GM23338 (cell line): ENCODE results near the gene CACNA1B. TPM values are rescaled to one million over a fixed set of nuclear protein-coding genes. Genes with fewer than 3 reads are reported as not detected.

Source experiments
- ATAC-seq: fragments of 200-7000 bp; cut with Tn5 transposase; 3 replicates; pipeline ENCODE4 v1.9.1; 2020
- DNase-seq: peaks from one replicate; pipeline ENCODE4 v3.0.0-alpha.2; 2015; ENCODE audit warnings: low spot score
- H2AFZ ChIP-seq: fragments of 200-600 bp; sonication (generic); 2 replicates; pipeline ENCODE4 v1.8.0; 2016; ENCODE audit warnings: antibody characterized with exemption, mild to moderate bottlenecking, moderate library complexity
- H3F3A ChIP-seq: fragments of 200-600 bp; sonication (generic); replicated peaks from 2 replicates; pipeline ENCODE4 v1.8.0; 2017; ENCODE audit warnings: antibody characterized with exemption, mixed run types, low read depth
- H3K27ac ChIP-seq: fragments of 200-600 bp; sonication (generic); 2 replicates; pipeline ENCODE4 v1.6.1; 2016; ENCODE audit warnings: low read depth
- H3K27me3 ChIP-seq: fragments of 200-600 bp; sonication (generic); 2 replicates; pipeline ENCODE4 v1.8.0; 2016; ENCODE audit warnings: mild to moderate bottlenecking, mixed run types, moderate library complexity; ENCODE audit not compliant: insufficient read depth
- H3K36me3 ChIP-seq: fragments of 200-600 bp; sonication (generic); 2 replicates; pipeline ENCODE4 v1.8.0; 2016; ENCODE audit warnings: mild to moderate bottlenecking; ENCODE audit not compliant: insufficient read depth
- H3K4me1 ChIP-seq: fragments of 200-600 bp; sonication (generic); 2 replicates; pipeline ENCODE4 v1.8.0; 2016; ENCODE audit warnings: mild to moderate bottlenecking, moderate library complexity; ENCODE audit not compliant: insufficient read depth
- H3K4me2 ChIP-seq: fragments of 200-600 bp; sonication (generic); 2 replicates; pipeline ENCODE4 v1.7.1; 2017; ENCODE audit warnings: mixed run types
- H3K4me3 ChIP-seq: fragments of 200-600 bp; sonication (generic); 2 replicates; pipeline ENCODE4 v1.6.1; 2016; ENCODE audit warnings: mixed run types
- H3K79me2 ChIP-seq: fragments of 200-600 bp; sonication (generic); replicated peaks from 2 replicates; pipeline ENCODE4 v1.8.0; 2017; ENCODE audit warnings: mild to moderate bottlenecking; ENCODE audit not compliant: insufficient read depth
- H3K9me2 ChIP-seq: fragments of 200-600 bp; sonication (generic); 2 replicates; pipeline ENCODE4 v1.8.0; 2017; ENCODE audit not compliant: insufficient read depth
- H4K20me1 ChIP-seq: fragments of 200-600 bp; sonication (generic); replicated peaks from 2 replicates; pipeline ENCODE4 v1.8.0; 2017; ENCODE audit warnings: mild to moderate bottlenecking; ENCODE audit not compliant: insufficient read depth
- H3K27ac Mint-ChIP-seq: 2 replicates; pipeline ENCODE4 v1.8.0; 2020; ENCODE audit warnings: inconsistent platforms, mild to moderate bottlenecking, moderate library complexity, mixed read lengths
- H3K27me3 Mint-ChIP-seq: 3 replicates; pipeline ENCODE4 v1.8.0; 2022; ENCODE audit warnings: low read depth, mild to moderate bottlenecking, moderate library complexity, mixed read lengths, inconsistent platforms; ENCODE audit not compliant: insufficient read depth, poor library complexity
- H3K36me3 Mint-ChIP-seq: 3 replicates; pipeline ENCODE4 v1.8.0; 2021; ENCODE audit warnings: low read depth, mild to moderate bottlenecking, inconsistent platforms, moderate library complexity, mixed read lengths
- H3K4me1 Mint-ChIP-seq: 3 replicates; pipeline ENCODE4 v1.8.0; 2020; ENCODE audit warnings: mild to moderate bottlenecking, inconsistent platforms, mixed read lengths
- H3K4me3 Mint-ChIP-seq: 3 replicates; pipeline ENCODE4 v1.8.0; 2021; ENCODE audit warnings: moderate library complexity, mild to moderate bottlenecking, inconsistent platforms, mixed read lengths
- H3K9me3 Mint-ChIP-seq: 3 replicates; pipeline ENCODE4 v1.8.0; 2020; ENCODE audit warnings: moderate library complexity, mild to moderate bottlenecking, inconsistent platforms, mixed read lengths
- CREB1 ChIP-seq: fragments of 250-450 bp; sonication (Bioruptor Pico); IDR thresholded peaks from 2 replicates; pipeline ENCODE4 v1.5.0; 2020; ENCODE audit warnings: low read depth, mild to moderate bottlenecking, moderate library complexity
- ETS1 ChIP-seq: IDR thresholded peaks from 2 replicates; pipeline ENCODE4 v1.6.1; 2016; ENCODE audit warnings: antibody characterized with exemption
- EZH2 ChIP-seq: fragments of 200-600 bp; sonication (generic); IDR thresholded peaks from one replicate; pipeline ENCODE4 v1.8.0; 2017; ENCODE audit warnings: antibody characterized with exemption, mild to moderate bottlenecking, low read depth; ENCODE audit not compliant: unreplicated experiment
- EZH2phosphoT487 ChIP-seq: fragments of 200-600 bp; sonication (generic); IDR thresholded peaks from one replicate; pipeline ENCODE4 v1.8.1; 2018; ENCODE audit warnings: antibody characterized with exemption; ENCODE audit not compliant: unreplicated experiment
- JUNB ChIP-seq: IDR thresholded peaks from one replicate; pipeline ENCODE4 v1.6.1; 2016; ENCODE audit warnings: antibody characterized with exemption; ENCODE audit not compliant: unreplicated experiment
- NANOG ChIP-seq: IDR thresholded peaks from 2 replicates; pipeline ENCODE4 v1.6.1; 2016; ENCODE audit warnings: antibody characterized with exemption, borderline replicate concordance
- POLR2AphosphoS5 ChIP-seq: IDR thresholded peaks from 2 replicates; pipeline ENCODE4 v1.6.1; 2016; ENCODE audit warnings: antibody characterized with exemption, low read depth
- STAT1 ChIP-seq: IDR thresholded peaks from one replicate; pipeline ENCODE4 v1.6.1; 2016; ENCODE audit warnings: antibody characterized with exemption; ENCODE audit not compliant: unreplicated experiment
- ZNF114 ChIP-seq: fragments of 250-450 bp; sonication (Bioruptor Pico); IDR thresholded peaks from 2 replicates; pipeline ENCODE4 v1.5.0; 2020; ENCODE audit warnings: mild to moderate bottlenecking, moderate library complexity
- ZNF331 ChIP-seq: fragments of 250-450 bp; sonication (Bioruptor Pico); IDR thresholded peaks from 2 replicates; pipeline ENCODE4 v1.5.0; 2020; ENCODE audit warnings: low read depth, mild to moderate bottlenecking, moderate library complexity
- ZNF462 ChIP-seq: fragments of 250-450 bp; sonication (Bioruptor Pico); IDR thresholded peaks from 2 replicates; pipeline ENCODE4 v1.5.0; 2020; ENCODE audit warnings: mild to moderate bottlenecking, moderate library complexity
- polyA plus RNA-seq: library from polyadenylated mRNA; unstranded; fragments of >200 nt; fragmentation: Nextera tagmentation; extraction: Ambion mirVana; gene quantifications from 2 replicates; pipeline ENCODE4 v1.2.1, GENCODE V29; 2016
- total RNA-seq: library from RNA; depleted of rRNA; stranded (reverse); fragments of >200 nt; shearing (Covaris generic); gene quantifications from 2 replicates; pipeline ENCODE4 v1.2.3, GENCODE V29; 2014
- TF ChIP-seq, protein P1 (sequence below): IDR thresholded peaks from one replicate; pipeline ENCODE4 v1.6.1; 2018; ENCODE audit warnings: antibody characterized with exemption; ENCODE audit not compliant: unreplicated experiment
- TF ChIP-seq, protein P2 (sequence below), 2 experiments: fragments of 200-600 bp in 1 of 2; sonication (generic) in 1 of 2; conservative IDR thresholded peaks; 2 replicates each; pipeline versions ENCODE4 v1.5.1 to v1.6.1; 2016 to 2017; ENCODE audit warnings: antibody characterized with exemption in 2 of 2, low read depth in 2 of 2, mild to moderate bottlenecking in 2 of 2, moderate library complexity in 1 of 2

Gene CACNA1B
- total and polyA plus RNA-seq, 2 experiments from 2014 or later: 1.1 to 10.4 TPM

DNA sequence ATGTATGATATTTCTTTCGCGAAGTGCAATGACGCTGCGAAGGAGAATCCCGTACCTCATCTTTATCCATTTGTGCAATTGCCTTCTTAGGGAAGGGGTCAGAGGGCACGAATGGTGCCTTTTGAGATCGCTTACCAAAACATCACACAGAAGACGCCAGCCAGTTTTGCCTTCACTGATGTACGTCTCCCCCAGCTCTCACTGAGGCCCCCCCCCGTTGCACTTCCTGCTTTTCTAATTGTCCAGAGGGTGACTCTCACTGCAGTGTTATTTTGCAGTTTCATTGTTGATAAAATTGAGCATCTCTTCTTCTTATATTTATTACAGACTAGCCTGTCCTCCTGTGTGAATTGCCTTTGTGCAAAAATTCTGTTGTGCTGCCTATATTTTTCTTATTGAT is 39.0 kb upstream of the CACNA1B start:
- Mint-ChIP-seq H3K4me1 (no peaks in the 10 kb centered on the region; the same call in 2 of the 3 replicates), H3K9me3 (peaks cover 5% of the 10 kb centered on the region; the same call in 2 of the 3 replicates), H3K27me3 (peaks cover 10% of the 10 kb centered on the region), H3K36me3 (peaks cover 17% of the 10 kb centered on the region), H3K4me3 (no peak overlapping the region), H3K27ac (no peak overlapping the region)
- Histone ChIP-seq H3F3A (no peaks in the 10 kb centered on the region; the same call in 1 of the 2 replicates), H3K79me2 (no peaks in the 10 kb centered on the region), H3K27me3 (no peaks in the 10 kb centered on the region), H3K4me3 (no peak overlapping the region), H3K9me2 (no peaks in the 10 kb centered on the region), H3K4me2 (no peak overlapping the region), H3K36me3 (peaks cover 7% of the 10 kb centered on the region; the same call in 1 of the 2 replicates), H4K20me1 (no peaks in the 10 kb centered on the region; the same call in 1 of the 2 replicates), H2AFZ (no peak overlapping the region), H3K27ac (no peak overlapping the region), H3K4me1 (no peaks in the 10 kb centered on the region; the same call in 1 of the 2 replicates)
- no peak for ATAC-seq
- TF ChIP-seq POLR2AphosphoS5: no peak
- TF ChIP-seq EZH2phosphoT487: no peak
- no peak for TF ChIP-seq STAT1
- TF ChIP-seq ZNF331 (CRISPR knock-in tag): no peak
- TF ChIP-seq EZH2: no peak
- no peak for TF ChIP-seq ETS1
- no peak for TF ChIP-seq NANOG
- TF ChIP-seq ZNF462 (CRISPR knock-in tag): no peak
- no peak for TF ChIP-seq JUNB
- TF ChIP-seq, protein P1, sequence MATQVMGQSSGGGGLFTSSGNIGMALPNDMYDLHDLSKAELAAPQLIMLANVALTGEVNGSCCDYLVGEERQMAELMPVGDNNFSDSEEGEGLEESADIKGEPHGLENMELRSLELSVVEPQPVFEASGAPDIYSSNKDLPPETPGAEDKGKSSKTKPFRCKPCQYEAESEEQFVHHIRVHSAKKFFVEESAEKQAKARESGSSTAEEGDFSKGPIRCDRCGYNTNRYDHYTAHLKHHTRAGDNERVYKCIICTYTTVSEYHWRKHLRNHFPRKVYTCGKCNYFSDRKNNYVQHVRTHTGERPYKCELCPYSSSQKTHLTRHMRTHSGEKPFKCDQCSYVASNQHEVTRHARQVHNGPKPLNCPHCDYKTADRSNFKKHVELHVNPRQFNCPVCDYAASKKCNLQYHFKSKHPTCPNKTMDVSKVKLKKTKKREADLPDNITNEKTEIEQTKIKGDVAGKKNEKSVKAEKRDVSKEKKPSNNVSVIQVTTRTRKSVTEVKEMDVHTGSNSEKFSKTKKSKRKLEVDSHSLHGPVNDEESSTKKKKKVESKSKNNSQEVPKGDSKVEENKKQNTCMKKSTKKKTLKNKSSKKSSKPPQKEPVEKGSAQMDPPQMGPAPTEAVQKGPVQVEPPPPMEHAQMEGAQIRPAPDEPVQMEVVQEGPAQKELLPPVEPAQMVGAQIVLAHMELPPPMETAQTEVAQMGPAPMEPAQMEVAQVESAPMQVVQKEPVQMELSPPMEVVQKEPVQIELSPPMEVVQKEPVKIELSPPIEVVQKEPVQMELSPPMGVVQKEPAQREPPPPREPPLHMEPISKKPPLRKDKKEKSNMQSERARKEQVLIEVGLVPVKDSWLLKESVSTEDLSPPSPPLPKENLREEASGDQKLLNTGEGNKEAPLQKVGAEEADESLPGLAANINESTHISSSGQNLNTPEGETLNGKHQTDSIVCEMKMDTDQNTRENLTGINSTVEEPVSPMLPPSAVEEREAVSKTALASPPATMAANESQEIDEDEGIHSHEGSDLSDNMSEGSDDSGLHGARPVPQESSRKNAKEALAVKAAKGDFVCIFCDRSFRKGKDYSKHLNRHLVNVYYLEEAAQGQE: no peak
- TF ChIP-seq CREB1: no peak
- TF ChIP-seq, protein P2, sequence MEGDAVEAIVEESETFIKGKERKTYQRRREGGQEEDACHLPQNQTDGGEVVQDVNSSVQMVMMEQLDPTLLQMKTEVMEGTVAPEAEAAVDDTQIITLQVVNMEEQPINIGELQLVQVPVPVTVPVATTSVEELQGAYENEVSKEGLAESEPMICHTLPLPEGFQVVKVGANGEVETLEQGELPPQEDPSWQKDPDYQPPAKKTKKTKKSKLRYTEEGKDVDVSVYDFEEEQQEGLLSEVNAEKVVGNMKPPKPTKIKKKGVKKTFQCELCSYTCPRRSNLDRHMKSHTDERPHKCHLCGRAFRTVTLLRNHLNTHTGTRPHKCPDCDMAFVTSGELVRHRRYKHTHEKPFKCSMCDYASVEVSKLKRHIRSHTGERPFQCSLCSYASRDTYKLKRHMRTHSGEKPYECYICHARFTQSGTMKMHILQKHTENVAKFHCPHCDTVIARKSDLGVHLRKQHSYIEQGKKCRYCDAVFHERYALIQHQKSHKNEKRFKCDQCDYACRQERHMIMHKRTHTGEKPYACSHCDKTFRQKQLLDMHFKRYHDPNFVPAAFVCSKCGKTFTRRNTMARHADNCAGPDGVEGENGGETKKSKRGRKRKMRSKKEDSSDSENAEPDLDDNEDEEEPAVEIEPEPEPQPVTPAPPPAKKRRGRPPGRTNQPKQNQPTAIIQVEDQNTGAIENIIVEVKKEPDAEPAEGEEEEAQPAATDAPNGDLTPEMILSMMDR (conservative IDR thresholded peaks at IDR 0.05; ENCODE audit: low read depth in 2 of 2): no peak
- TF ChIP-seq ZNF114 (CRISPR knock-in tag): no peak
- no peak for DNase-seq
